ENCODE data around the gene OSBPL9. TPM values are rescaled to one million over a fixed set of nuclear protein-coding genes. Genes with fewer than 3 reads are reported as not detected.

Gene OSBPL9, protein sequence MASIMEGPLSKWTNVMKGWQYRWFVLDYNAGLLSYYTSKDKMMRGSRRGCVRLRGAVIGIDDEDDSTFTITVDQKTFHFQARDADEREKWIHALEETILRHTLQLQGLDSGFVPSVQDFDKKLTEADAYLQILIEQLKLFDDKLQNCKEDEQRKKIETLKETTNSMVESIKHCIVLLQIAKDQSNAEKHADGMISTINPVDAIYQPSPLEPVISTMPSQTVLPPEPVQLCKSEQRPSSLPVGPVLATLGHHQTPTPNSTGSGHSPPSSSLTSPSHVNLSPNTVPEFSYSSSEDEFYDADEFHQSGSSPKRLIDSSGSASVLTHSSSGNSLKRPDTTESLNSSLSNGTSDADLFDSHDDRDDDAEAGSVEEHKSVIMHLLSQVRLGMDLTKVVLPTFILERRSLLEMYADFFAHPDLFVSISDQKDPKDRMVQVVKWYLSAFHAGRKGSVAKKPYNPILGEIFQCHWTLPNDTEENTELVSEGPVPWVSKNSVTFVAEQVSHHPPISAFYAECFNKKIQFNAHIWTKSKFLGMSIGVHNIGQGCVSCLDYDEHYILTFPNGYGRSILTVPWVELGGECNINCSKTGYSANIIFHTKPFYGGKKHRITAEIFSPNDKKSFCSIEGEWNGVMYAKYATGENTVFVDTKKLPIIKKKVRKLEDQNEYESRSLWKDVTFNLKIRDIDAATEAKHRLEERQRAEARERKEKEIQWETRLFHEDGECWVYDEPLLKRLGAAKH
- total RNA-seq, result 63.7 and 64.3 TPM in 2 replicates

DNA sequence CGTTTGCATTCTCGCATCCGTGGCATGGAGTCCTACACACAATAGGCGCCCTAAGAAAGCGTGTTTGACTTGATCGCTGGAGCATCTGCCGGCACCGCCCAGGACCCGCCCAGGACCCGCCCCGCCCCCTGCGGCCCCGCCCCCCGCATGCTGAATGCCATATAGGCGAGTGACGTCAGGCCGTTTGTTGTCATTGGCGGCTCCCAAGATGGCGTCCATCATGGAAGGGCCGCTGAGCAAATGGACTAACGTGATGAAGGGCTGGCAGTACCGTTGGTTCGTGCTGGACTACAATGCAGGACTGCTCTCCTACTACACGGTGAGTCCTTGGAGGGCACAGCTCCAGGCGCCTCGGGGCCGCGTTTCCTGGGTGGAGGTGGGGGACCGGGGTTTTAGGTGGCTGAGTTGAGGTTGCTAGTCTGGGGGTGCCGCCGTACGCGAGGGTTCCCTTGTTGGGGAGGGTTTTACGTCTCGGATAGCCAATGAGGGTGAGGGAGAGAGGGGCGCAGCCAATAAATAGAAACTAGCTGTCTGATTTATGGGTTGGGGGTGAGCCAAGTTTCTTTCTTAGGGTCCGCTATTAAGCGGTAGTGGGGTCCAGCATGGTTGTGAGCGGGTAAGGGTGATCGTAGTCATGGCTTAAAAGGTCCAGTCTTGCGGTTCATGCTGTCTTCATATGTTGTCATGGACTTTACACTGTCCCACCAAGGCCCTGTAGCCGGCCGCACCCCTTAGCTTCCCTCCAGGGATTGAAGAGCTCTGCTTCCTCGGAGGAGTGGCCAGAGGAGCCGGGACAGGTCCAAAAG lies at the start of gene OSBPL9:
OSBPL9 (plus strand) TSS at position 190 of the 806 bp plus-strand sequence; CDS start at position 209, 19 bp downstream.

Other genes with a start within 250 kb of the OSBPL9 start
- 52.5 and 53.5 TPM in 2 replicates for gene EPS15, start 97.8 kb upstream of the OSBPL9 start, total RNA-seq